ENCODE data around the gene STC2.
"Not testable (repeated sequence)": the region's sequence is repeated elsewhere in the genome, so short reads cannot be mapped to it uniquely, and the experiment has no call there.

The STC2 gene

GRCh38 chr5:173293817-173294672 is 34.2 kb downstream of the STC2 start:
- DNase-seq: peak; percentile 62

- no peak for DNase-seq
Measured at GRCh38 chr5:173291722-173292658, 36.2 kb downstream of the STC2 start.

GRCh38 chr5:173290477-173291131 is 37.6 kb downstream of the STC2 start:
- DNase-seq: no peak

- DNase-seq: no peak
Measured at GRCh38 chr5:173289372-173289771, 38.8 kb downstream of the STC2 start.

- no peak for DNase-seq
Measured at GRCh38 chr5:173288632-173289031, 39.6 kb downstream of the STC2 start.

GRCh38 chr5:173287086-173287485 is 41.1 kb downstream of the STC2 start:
- DNase-seq: no peak

GRCh38 chr5:173284343-173284958 is 43.8 kb downstream of the STC2 start:
- DNase-seq: not testable (repeated sequence)

- DNase-seq: peak; percentile 69
Measured at GRCh38 chr5:173283318-173284288, 44.6 kb downstream of the STC2 start.

GRCh38 chr5:173282916-173283315 is 45.3 kb downstream of the STC2 start:
- DNase-seq: no peak

- DNase-seq: no peak
Measured at GRCh38 chr5:173281910-173282309, 46.3 kb downstream of the STC2 start.

GRCh38 chr5:173279166-173279565 is 49.0 kb downstream of the STC2 start:
- DNase-seq: no peak

GRCh38 chr5:173278641-173279040 is 49.6 kb downstream of the STC2 start:
- DNase-seq: no peak

GRCh38 chr5:173278172-173278571 is 50.0 kb downstream of the STC2 start:
- no peak for DNase-seq

GRCh38 chr5:173274771-173275170 is 53.4 kb downstream of the STC2 start:
- DNase-seq: no peak

- no peak for DNase-seq
Measured at GRCh38 chr5:173271419-173271818, 56.8 kb downstream of the STC2 start.

- DNase-seq: no peak
Measured at GRCh38 chr5:173268750-173269432, 59.3 kb downstream of the STC2 start.

- no peak for DNase-seq
Measured at GRCh38 chr5:173265433-173265832, 62.8 kb downstream of the STC2 start.

Data from CD4-positive, alpha-beta T cell treated with Interleukin-6 for 4 hours (primary cell).